ENCODE measurements around the gene CLIP3.

DNA sequence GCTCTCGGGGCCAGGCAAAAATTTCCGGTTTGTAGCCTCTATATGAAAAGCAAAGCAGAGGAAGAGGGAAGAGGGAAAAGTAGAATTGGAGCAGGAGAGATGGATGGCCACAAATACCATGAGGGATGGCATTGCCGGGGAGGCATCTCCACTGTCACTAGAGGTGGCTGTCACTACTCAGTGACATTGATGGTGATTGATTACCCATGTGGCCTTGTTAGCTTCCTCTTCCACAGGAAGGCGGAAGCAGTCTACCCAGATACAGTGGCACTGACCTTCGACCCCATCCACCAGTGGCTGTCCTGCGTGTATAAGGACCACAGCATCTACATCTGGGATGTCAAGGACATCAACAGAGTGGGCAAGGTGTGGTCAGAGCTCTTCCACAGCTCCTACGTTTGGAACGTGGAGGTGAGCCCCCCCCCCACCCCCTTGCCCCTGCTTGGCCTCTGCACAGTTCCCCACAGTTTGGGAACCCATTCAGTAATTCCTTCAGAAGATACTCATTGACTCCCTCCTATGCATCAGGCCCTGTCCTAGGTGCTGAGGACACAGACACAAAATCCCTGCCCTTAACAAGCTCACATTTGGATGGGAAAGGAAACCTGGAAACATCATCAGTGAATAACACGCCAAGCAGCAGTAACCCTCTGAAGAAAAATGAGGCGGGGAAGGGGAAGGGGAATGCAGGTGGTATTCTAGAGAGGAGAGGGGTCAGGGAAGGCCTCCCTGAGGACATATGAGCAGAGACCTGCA, 40.6 kb upstream of the CLIP3 start:
- no peak for TF ChIP-seq CTCF (IDR thresholded peaks at IDR 0.05)
- no peak for TF ChIP-seq POLR2A (IDR thresholded peaks at IDR 0.05)
- TF ChIP-seq POLR2AphosphoS5 (IDR thresholded peaks at IDR 0.05) = no peak

Data from stomach (tissue), 4 donors.